Neural cell (in vitro differentiated cells): ENCODE results near the gene CABCOCO1. TPM values are rescaled to one million over a fixed set of nuclear protein-coding genes. Genes with fewer than 3 reads are reported as not detected.
A peak's percentile ranks its signal among the peaks of the same experiment; 100 is the strongest.

Experiments used
- H2AFZ ChIP-seq: fragments of 200-600, 300-800 bp; sonication (generic), shearing (Covaris generic); 2 replicates; pipeline ENCODE4 v1.6.0; 2014; ENCODE audit warnings: low read depth, mild to moderate bottlenecking, antibody characterized with exemption, low read length, moderate library complexity
- H3F3A ChIP-seq: fragments of 200-600 bp; shearing (Covaris generic); 2 replicates; pipeline ENCODE4 v1.6.1; 2016; ENCODE audit warnings: mild to moderate bottlenecking, moderate library complexity, mixed read lengths, antibody characterized with exemption, low read length; ENCODE audit not compliant: insufficient read depth, poor library complexity, severe bottlenecking
- H3K27ac ChIP-seq: fragments of 200-600, 300-800 bp; sonication (generic), shearing (Covaris generic); 2 replicates; pipeline ENCODE4 v1.5.1; 2014; ENCODE audit warnings: mild to moderate bottlenecking, low read length, moderate library complexity
- H3K27me3 ChIP-seq: fragments of 300-800, 200-600 bp; sonication (generic), shearing (Covaris generic); 2 replicates; pipeline ENCODE4 v1.6.0; 2014; ENCODE audit warnings: mild to moderate bottlenecking, low read depth, low read length, moderate library complexity; ENCODE audit not compliant: insufficient read depth
- H3K36me3 ChIP-seq: fragments of 300-800, 200-600 bp; sonication (generic), shearing (Covaris generic); 2 replicates; pipeline ENCODE4 v1.5.1; 2014; ENCODE audit warnings: mild to moderate bottlenecking, antibody characterized with exemption, low read length, moderate library complexity; ENCODE audit not compliant: insufficient read depth
- H3K4me2 ChIP-seq: fragments of 300-800, 200-600 bp; sonication (generic), shearing (Covaris generic); 2 replicates; pipeline ENCODE4 v1.6.0; 2014; ENCODE audit warnings: mild to moderate bottlenecking, low read length
- H3K4me3 ChIP-seq: fragments of 300-800, 200-600 bp; sonication (generic), shearing (Covaris generic); 2 replicates; pipeline ENCODE4 v1.5.1; 2014; ENCODE audit warnings: mild to moderate bottlenecking, low read length, moderate library complexity
- H3K79me2 ChIP-seq: fragments of 200-600 bp; shearing (Covaris generic); replicated peaks from 2 replicates; pipeline ENCODE4 v1.6.0; 2014; ENCODE audit warnings: mild to moderate bottlenecking, low read length, moderate library complexity; ENCODE audit not compliant: insufficient read depth
- H3K9ac ChIP-seq: fragments of 300-800, 200-600 bp; sonication (generic), shearing (Covaris generic); 2 replicates; pipeline ENCODE4 v1.6.1; 2016; ENCODE audit warnings: mild to moderate bottlenecking, low read length, mixed read lengths
- H3K9me2 ChIP-seq: fragments of 200-600 bp; shearing (Covaris generic); 2 replicates; pipeline ENCODE4 v1.6.1; 2016; ENCODE audit warnings: mild to moderate bottlenecking, low read length, mixed read lengths; ENCODE audit not compliant: insufficient read depth
- H3K9me3 ChIP-seq: fragments of 200-600, 300-800 bp; sonication (generic), shearing (Covaris generic); 2 replicates; pipeline ENCODE4 v1.6.1; 2016; ENCODE audit warnings: mild to moderate bottlenecking, mixed run types, low read length, moderate library complexity, mixed read lengths
- H4K20me1 ChIP-seq: fragments of 200-600 bp; shearing (Covaris generic); 2 replicates; pipeline ENCODE4 v1.6.1; 2016; ENCODE audit warnings: mild to moderate bottlenecking, mixed run types; ENCODE audit not compliant: insufficient read depth
- EP300 ChIP-seq: fragments of 450-650 bp; conservative IDR thresholded peaks from 2 replicates; pipeline ENCODE4 v1.6.1; 2014; ENCODE audit warnings: antibody characterized with exemption, mild to moderate bottlenecking, moderate library complexity; ENCODE audit not compliant: poor library complexity, severe bottlenecking
- EZH2 ChIP-seq: fragments of 200-600, 300-800 bp; shearing (Covaris generic), sonication (generic); IDR thresholded peaks from 2 replicates; pipeline ENCODE4 v1.6.1; 2014; ENCODE audit warnings: antibody characterized with exemption, low read length, borderline replicate concordance, mild to moderate bottlenecking; ENCODE audit not compliant: insufficient read depth, poor library complexity, severe bottlenecking
- MXI1 ChIP-seq: fragments of 450-650 bp; conservative IDR thresholded peaks from 2 replicates; pipeline ENCODE4 v1.6.1; 2014; ENCODE audit warnings: antibody characterized with exemption, mild to moderate bottlenecking; ENCODE audit not compliant: poor library complexity, severe bottlenecking
- POLR2AphosphoS5 ChIP-seq: IDR thresholded peaks from 2 replicates; pipeline ENCODE4 v1.6.1; 2012
- RAD21 ChIP-seq: fragments of 450-650 bp; conservative IDR thresholded peaks from 2 replicates; pipeline ENCODE4 v1.6.1; 2014; ENCODE audit warnings: antibody characterized with exemption, mild to moderate bottlenecking, moderate library complexity
- SMC3 ChIP-seq: fragments of 450-650 bp; conservative IDR thresholded peaks from 2 replicates; pipeline ENCODE4 v1.6.1; 2014; ENCODE audit warnings: antibody characterized with exemption, mild to moderate bottlenecking, moderate library complexity; ENCODE audit not compliant: poor library complexity
- TAF1 ChIP-seq: IDR thresholded peaks from 2 replicates; pipeline ENCODE4 v1.6.1; 2012; ENCODE audit warnings: low read depth
- polyA plus RNA-seq: library from polyadenylated mRNA; depleted of rRNA; stranded (reverse); fragments of >200 nt; gene quantifications from 2 replicates; pipeline ENCODE4 v1.2.3, GENCODE V29; 2014
- TF ChIP-seq, protein P1 (sequence below): fragments of 450-650 bp; IDR thresholded peaks from 2 replicates; pipeline ENCODE4 v1.5.1; 2014; ENCODE audit warnings: antibody characterized with exemption, mild to moderate bottlenecking, moderate library complexity; ENCODE audit not compliant: poor library complexity, severe bottlenecking
- TF ChIP-seq, protein P2 (sequence below): IDR thresholded peaks from 2 replicates; pipeline ENCODE4 v1.6.1; 2012; ENCODE audit warnings: borderline replicate concordance

CABCOCO1 gene
- polyA plus RNA-seq, 1 donor from 2014 or later = 0.31 TPM

DNA sequence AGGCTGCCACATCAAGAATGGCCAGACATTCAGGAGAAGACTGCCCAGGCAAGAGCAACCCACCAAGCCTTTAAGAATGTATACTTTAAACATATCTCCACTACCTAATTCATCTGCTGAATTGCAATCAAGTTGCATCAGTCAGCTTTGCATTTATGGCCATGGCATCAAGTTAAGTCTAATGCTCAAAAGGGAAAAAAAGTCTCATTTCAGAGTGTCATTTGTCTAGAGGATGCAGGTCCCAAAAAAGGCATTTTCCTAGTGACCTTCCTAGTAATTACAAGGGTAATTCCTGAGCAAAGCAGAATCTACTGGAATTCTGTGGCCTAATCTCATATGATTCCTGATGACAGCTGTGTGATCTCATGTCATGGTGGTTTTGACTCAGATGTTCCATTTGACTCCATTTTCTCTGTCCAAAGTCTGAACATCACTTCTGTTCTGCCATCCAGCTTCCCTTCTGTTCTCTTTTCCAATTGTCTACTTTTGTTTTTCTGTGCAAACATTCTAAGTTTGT lies 7.3 kb upstream of the CABCOCO1 start:
- Histone ChIP-seq H3K4me3 (no peak overlapping the region), H3K36me3 (no peaks in the 10 kb centered on the region), H3F3A (no peaks in the 10 kb centered on the region), H2AFZ (no peak overlapping the region), H3K27ac (no peak overlapping the region), H3K9ac (no peak overlapping the region), H3K9me3 (no peaks in the 10 kb centered on the region), H3K9me2 (no peaks in the 10 kb centered on the region), H3K27me3 (no peaks in the 10 kb centered on the region), H4K20me1 (no peaks in the 10 kb centered on the region), H3K79me2 (no peaks in the 10 kb centered on the region), H3K4me2 (no peak overlapping the region)
- TF ChIP-seq POLR2AphosphoS5 (no peak), RAD21 (no peak), SMC3 (no peak), MXI1 (no peak), EZH2 (no peak), TAF1 (no peak), EP300 (no peak)
- TF ChIP-seq, protein P1, sequence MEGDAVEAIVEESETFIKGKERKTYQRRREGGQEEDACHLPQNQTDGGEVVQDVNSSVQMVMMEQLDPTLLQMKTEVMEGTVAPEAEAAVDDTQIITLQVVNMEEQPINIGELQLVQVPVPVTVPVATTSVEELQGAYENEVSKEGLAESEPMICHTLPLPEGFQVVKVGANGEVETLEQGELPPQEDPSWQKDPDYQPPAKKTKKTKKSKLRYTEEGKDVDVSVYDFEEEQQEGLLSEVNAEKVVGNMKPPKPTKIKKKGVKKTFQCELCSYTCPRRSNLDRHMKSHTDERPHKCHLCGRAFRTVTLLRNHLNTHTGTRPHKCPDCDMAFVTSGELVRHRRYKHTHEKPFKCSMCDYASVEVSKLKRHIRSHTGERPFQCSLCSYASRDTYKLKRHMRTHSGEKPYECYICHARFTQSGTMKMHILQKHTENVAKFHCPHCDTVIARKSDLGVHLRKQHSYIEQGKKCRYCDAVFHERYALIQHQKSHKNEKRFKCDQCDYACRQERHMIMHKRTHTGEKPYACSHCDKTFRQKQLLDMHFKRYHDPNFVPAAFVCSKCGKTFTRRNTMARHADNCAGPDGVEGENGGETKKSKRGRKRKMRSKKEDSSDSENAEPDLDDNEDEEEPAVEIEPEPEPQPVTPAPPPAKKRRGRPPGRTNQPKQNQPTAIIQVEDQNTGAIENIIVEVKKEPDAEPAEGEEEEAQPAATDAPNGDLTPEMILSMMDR = no peak
- TF ChIP-seq, protein P2, sequence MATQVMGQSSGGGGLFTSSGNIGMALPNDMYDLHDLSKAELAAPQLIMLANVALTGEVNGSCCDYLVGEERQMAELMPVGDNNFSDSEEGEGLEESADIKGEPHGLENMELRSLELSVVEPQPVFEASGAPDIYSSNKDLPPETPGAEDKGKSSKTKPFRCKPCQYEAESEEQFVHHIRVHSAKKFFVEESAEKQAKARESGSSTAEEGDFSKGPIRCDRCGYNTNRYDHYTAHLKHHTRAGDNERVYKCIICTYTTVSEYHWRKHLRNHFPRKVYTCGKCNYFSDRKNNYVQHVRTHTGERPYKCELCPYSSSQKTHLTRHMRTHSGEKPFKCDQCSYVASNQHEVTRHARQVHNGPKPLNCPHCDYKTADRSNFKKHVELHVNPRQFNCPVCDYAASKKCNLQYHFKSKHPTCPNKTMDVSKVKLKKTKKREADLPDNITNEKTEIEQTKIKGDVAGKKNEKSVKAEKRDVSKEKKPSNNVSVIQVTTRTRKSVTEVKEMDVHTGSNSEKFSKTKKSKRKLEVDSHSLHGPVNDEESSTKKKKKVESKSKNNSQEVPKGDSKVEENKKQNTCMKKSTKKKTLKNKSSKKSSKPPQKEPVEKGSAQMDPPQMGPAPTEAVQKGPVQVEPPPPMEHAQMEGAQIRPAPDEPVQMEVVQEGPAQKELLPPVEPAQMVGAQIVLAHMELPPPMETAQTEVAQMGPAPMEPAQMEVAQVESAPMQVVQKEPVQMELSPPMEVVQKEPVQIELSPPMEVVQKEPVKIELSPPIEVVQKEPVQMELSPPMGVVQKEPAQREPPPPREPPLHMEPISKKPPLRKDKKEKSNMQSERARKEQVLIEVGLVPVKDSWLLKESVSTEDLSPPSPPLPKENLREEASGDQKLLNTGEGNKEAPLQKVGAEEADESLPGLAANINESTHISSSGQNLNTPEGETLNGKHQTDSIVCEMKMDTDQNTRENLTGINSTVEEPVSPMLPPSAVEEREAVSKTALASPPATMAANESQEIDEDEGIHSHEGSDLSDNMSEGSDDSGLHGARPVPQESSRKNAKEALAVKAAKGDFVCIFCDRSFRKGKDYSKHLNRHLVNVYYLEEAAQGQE = no peak

DNA sequence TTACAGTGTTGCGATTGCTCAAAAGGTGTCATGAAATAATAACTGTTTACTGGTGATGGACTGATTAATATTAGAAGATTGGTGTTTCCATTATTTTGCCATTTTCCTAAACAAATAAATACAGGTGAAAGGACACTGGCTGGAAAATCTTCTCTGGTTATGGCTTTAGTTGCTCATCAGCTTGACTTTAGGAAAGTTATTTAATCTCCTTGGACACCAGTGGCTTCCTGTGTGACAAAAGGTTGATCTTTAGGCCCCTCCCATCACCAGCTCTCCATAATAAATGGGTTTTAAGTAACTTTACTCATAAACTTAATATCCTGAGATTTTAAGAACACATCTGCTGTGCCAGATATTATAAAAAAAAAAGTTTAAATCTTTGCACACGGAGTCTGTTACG lies 737 bp downstream of the CABCOCO1 start:
- H4K20me1 ChIP-seq = no peaks in the 10 kb centered on the region
- H3F3A ChIP-seq = no peaks in the 10 kb centered on the region
- H3K9ac ChIP-seq = no peak overlapping the region
- H3K4me3 ChIP-seq = peak overlapping the region; percentile 63
- TF ChIP-seq TAF1 = no peak
- TF ChIP-seq, protein P1 = no peak
- no peak for TF ChIP-seq RAD21
- no peak for TF ChIP-seq MXI1
- TF ChIP-seq SMC3 = no peak
- TF ChIP-seq EP300 = no peak
- TF ChIP-seq, protein P2 = no peak
- no peak for TF ChIP-seq POLR2AphosphoS5
- TF ChIP-seq EZH2 = no peak
- no peak overlapping the region for H2AFZ ChIP-seq
- H3K9me3 ChIP-seq = no peaks in the 10 kb centered on the region
- H3K27me3 ChIP-seq = no peaks in the 10 kb centered on the region
- no peaks in the 10 kb centered on the region for H3K36me3 ChIP-seq
- no peak overlapping the region for H3K27ac ChIP-seq
- H3K9me2 ChIP-seq = no peaks in the 10 kb centered on the region
- no peaks in the 10 kb centered on the region for H3K79me2 ChIP-seq
- no peak overlapping the region for H3K4me2 ChIP-seq
